Fibroblast of lung (primary cell): ENCODE results near the gene WDR26. TPM values are rescaled to one million over a fixed set of nuclear protein-coding genes. Genes with fewer than 3 reads are reported as not detected.

Source experiments
- DNase-seq, 2 donors: peaks; one replicate each; pipeline versions ENCODE4 v3.0.0 to v3.0.0-alpha.2; 2010; ENCODE audit warnings: low read depth in 2 of 2
- H2AFZ ChIP-seq: 2 replicates; pipeline ENCODE4 v1.5.1; 2012; ENCODE audit warnings: low read length, control low read depth, inconsistent platforms
- H3K27ac ChIP-seq: 2 replicates; pipeline ENCODE4 v1.5.1; 2011; ENCODE audit warnings: low read length, control low read depth; ENCODE audit not compliant: insufficient read depth
- H3K27me3 ChIP-seq: 2 replicates; pipeline ENCODE4 v1.5.1; 2011; ENCODE audit warnings: mild to moderate bottlenecking, low read length; ENCODE audit not compliant: control insufficient read depth, insufficient read depth
- H3K36me3 ChIP-seq: 2 replicates; pipeline ENCODE4 v1.5.1; 2011; ENCODE audit warnings: low read length; ENCODE audit not compliant: control insufficient read depth, insufficient read depth
- H3K4me1 ChIP-seq: 2 replicates; pipeline ENCODE4 v1.5.1; 2011; ENCODE audit warnings: low read length; ENCODE audit not compliant: control insufficient read depth, insufficient read depth; ENCODE audit errors: extremely low read depth
- H3K4me2 ChIP-seq: 2 replicates; pipeline ENCODE4 v1.5.1; 2011; ENCODE audit warnings: low read length, control low read depth; ENCODE audit not compliant: insufficient read depth; ENCODE audit errors: extremely low read depth
- H3K4me3 ChIP-seq, 4 experiments: fragments of 200-600 bp in 1 of 4; sonication (generic) in 1 of 4; replicated peaks in 1 of 4; 2 replicates each; pipeline ENCODE4 v1.5.1; 2011 to 2016; ENCODE audit warnings: low read length in 4 of 4, low read depth in 3 of 4, mild to moderate bottlenecking in 3 of 4, control low read depth in 2 of 4, inconsistent platforms in 1 of 4, mixed read lengths in 1 of 4; ENCODE audit not compliant: insufficient read depth in 1 of 4; ENCODE audit errors: control extremely low read depth in 1 of 4
- H3K79me2 ChIP-seq: 2 replicates; pipeline ENCODE4 v1.5.1; 2012; ENCODE audit warnings: mild to moderate bottlenecking, low read length, inconsistent platforms; ENCODE audit not compliant: control insufficient read depth, insufficient read depth
- H3K9ac ChIP-seq: 2 replicates; pipeline ENCODE4 v1.5.1; 2011; ENCODE audit warnings: mild to moderate bottlenecking, low read length, control low read depth; ENCODE audit not compliant: insufficient read depth
- H3K9me3 ChIP-seq: 2 replicates; pipeline ENCODE4 v1.5.1; 2012; ENCODE audit warnings: low read depth, low read length; ENCODE audit not compliant: control insufficient read depth, insufficient read depth
- H4K20me1 ChIP-seq: 2 replicates; pipeline ENCODE4 v1.5.1; 2011; ENCODE audit warnings: low read length; ENCODE audit not compliant: control insufficient read depth, insufficient read depth; ENCODE audit errors: extremely low read depth
- CTCF ChIP-seq, 2 donors: IDR thresholded peaks in 1 of 2; conservative IDR thresholded peaks in 1 of 2; 1 replicate in 1 of 2; 2 replicates in 1 of 2; pipeline ENCODE4 v1.5.1; 2011 to 2012; ENCODE audit warnings: low read length in 2 of 2, control low read depth in 1 of 2, inconsistent platforms in 1 of 2, low read depth in 1 of 2, mild to moderate bottlenecking in 1 of 2
- EZH2 ChIP-seq: IDR thresholded peaks from 2 replicates; pipeline ENCODE4 v1.5.1; 2012; ENCODE audit warnings: low read length, control low read depth, mild to moderate bottlenecking; ENCODE audit errors: missing control alignments
- polyA plus RNA-seq, 2 donors: library from polyadenylated mRNA; depleted of rRNA in 1 of 2; stranded (reverse) in 1 of 2; unstranded in 1 of 2; fragments of >200 nt; gene quantifications; 2 replicates each; pipeline ENCODE4 v1.2.1, GENCODE V29; 2011 to 2012; ENCODE audit warnings: missing spikeins in 1 of 2
- total RNA-seq: library from RNA; depleted of rRNA; stranded (reverse); fragments of >200 nt; gene quantifications from 2 replicates; pipeline ENCODE4 v1.2.1, GENCODE V29; 2014

Gene WDR26
- total and polyA plus RNA-seq, 2 donors (not counting 1 experiment from before 2014, with no cell fraction given) = 70.4 to 83.4 TPM

GRCh38 chr1:224383218-224383617, 51.4 kb downstream of the WDR26 start:
- H3K9ac ChIP-seq = no peak overlapping the region
- no peak overlapping the region for H2AFZ ChIP-seq
- H3K27ac ChIP-seq = no peak overlapping the region
- H3K4me2 ChIP-seq = no peak overlapping the region
- no peaks in the 10 kb centered on the region for H4K20me1 ChIP-seq
- H3K4me1 ChIP-seq = no peaks in the 10 kb centered on the region
- no peaks in the 10 kb centered on the region for H3K79me2 ChIP-seq
- DNase-seq = no peak
- H3K27me3 ChIP-seq = no peaks in the 10 kb centered on the region
- H3K9me3 ChIP-seq = no peaks in the 10 kb centered on the region
- no peak overlapping the region for H3K4me3 ChIP-seq
- TF ChIP-seq EZH2 (no peak), CTCF (conservative IDR thresholded peaks at IDR 0.05 in 1 of 2, IDR thresholded peaks at IDR 0.05 in 1 of 2; ENCODE audit: low read depth in 1 of 2, low read length in 2 of 2) (no peak)
- H3K36me3 ChIP-seq = peaks cover 1% of the 10 kb centered on the region

- H3K9ac ChIP-seq = no peak overlapping the region
- H2AFZ ChIP-seq = no peak overlapping the region
- no peaks in the 10 kb centered on the region for H3K79me2 ChIP-seq
- no peaks in the 10 kb centered on the region for H3K9me3 ChIP-seq
- H3K27ac ChIP-seq = no peak overlapping the region
- H4K20me1 ChIP-seq = no peaks in the 10 kb centered on the region
- H3K4me3 ChIP-seq = no peak overlapping the region
- peaks cover 5% of the 10 kb centered on the region for H3K4me1 ChIP-seq
- no peak overlapping the region for H3K4me2 ChIP-seq
- no peak for DNase-seq
- H3K27me3 ChIP-seq = no peaks in the 10 kb centered on the region
- TF ChIP-seq CTCF (conservative IDR thresholded peaks at IDR 0.05 in 1 of 2, IDR thresholded peaks at IDR 0.05 in 1 of 2; ENCODE audit: low read depth in 1 of 2, low read length in 2 of 2) = no peak
- TF ChIP-seq EZH2 = no peak
- H3K36me3 ChIP-seq = peaks cover 1% of the 10 kb centered on the region
Measured at GRCh38 chr1:224381880-224382548, 52.6 kb downstream of the WDR26 start.

- Histone ChIP-seq H4K20me1 (no peaks in the 10 kb centered on the region), H3K4me2 (no peak overlapping the region), H3K27me3 (no peaks in the 10 kb centered on the region), H3K4me1 (peaks cover 7% of the 10 kb centered on the region), H3K9ac (no peak overlapping the region), H3K9me3 (no peaks in the 10 kb centered on the region), H3K4me3 (no peak overlapping the region), H3K79me2 (no peaks in the 10 kb centered on the region), H3K27ac (no peak overlapping the region), H2AFZ (no peak overlapping the region), H3K36me3 (peaks cover 1% of the 10 kb centered on the region)
- no peak for TF ChIP-seq EZH2
- no peak for TF ChIP-seq CTCF (conservative IDR thresholded peaks at IDR 0.05 in 1 of 2, IDR thresholded peaks at IDR 0.05 in 1 of 2; ENCODE audit: low read depth in 1 of 2, low read length in 2 of 2)
- DNase-seq = peak in 1 of 2 donors; percentile 36
Measured at GRCh38 chr1:224380003-224380402, 54.6 kb downstream of the WDR26 start.
